Neuronal stem cell (in vitro differentiated cells): ENCODE data around the gene GRM2.
A peak's percentile ranks its signal among the peaks of the same experiment; 100 is the strongest.

Experiments used
- DNase-seq: peaks from one replicate; pipeline ENCODE4 v3.0.0-alpha.2; 2013; ENCODE audit warnings: low spot score
- H2AFZ ChIP-seq: one replicate; pipeline ENCODE4 v1.6.1; 2013; ENCODE audit warnings: mild to moderate bottlenecking, low read length, inconsistent platforms
- H2AK5ac ChIP-seq: 2 replicates; pipeline ENCODE4 v1.6.1; 2013; ENCODE audit warnings: low read depth, mild to moderate bottlenecking, inconsistent platforms, low read length, moderate library complexity, mixed read lengths
- H2BK120ac ChIP-seq: 2 replicates; pipeline ENCODE4 v1.6.1; 2013; ENCODE audit warnings: low read depth, mild to moderate bottlenecking, inconsistent platforms, low read length, moderate library complexity, mixed read lengths
- H2BK12ac ChIP-seq: one replicate; pipeline ENCODE4 v1.6.1; 2013; ENCODE audit warnings: low read length, inconsistent platforms
- H2BK15ac ChIP-seq: 2 replicates; pipeline ENCODE4 v1.6.1; 2013; ENCODE audit warnings: mild to moderate bottlenecking, low read length, inconsistent platforms, mixed read lengths
- H2BK5ac ChIP-seq: one replicate; pipeline ENCODE4 v1.6.1; 2013; ENCODE audit warnings: inconsistent platforms, mild to moderate bottlenecking, low read length, moderate library complexity
- H3K14ac ChIP-seq: one replicate; pipeline ENCODE4 v1.6.1; 2013; ENCODE audit warnings: low read length, inconsistent platforms
- H3K18ac ChIP-seq: 2 replicates; pipeline ENCODE4 v1.6.1; 2013; ENCODE audit warnings: low read length, inconsistent platforms
- H3K23ac ChIP-seq: 2 replicates; pipeline ENCODE4 v1.6.1; 2013; ENCODE audit warnings: low read depth, mild to moderate bottlenecking, mixed read lengths, low read length, inconsistent platforms; ENCODE audit not compliant: poor library complexity
- H3K27ac ChIP-seq: replicated peaks from 3 replicates; pipeline ENCODE4 v1.5.1; 2013; ENCODE audit warnings: low read length, inconsistent platforms
- H3K27me3 ChIP-seq, 3 experiments: 2 replicates each; pipeline ENCODE4 v1.6.1; 2013; ENCODE audit warnings: low read length in 3 of 3, mild to moderate bottlenecking in 2 of 3, inconsistent platforms in 1 of 3, low read depth in 1 of 3, mixed read lengths in 1 of 3, moderate library complexity in 1 of 3; ENCODE audit not compliant: control insufficient read depth in 3 of 3, insufficient read depth in 3 of 3
- H3K36me3 ChIP-seq, 2 donors: replicated peaks in 1 of 2; 2 replicates each; pipeline ENCODE4 v1.6.1; 2013; ENCODE audit warnings: low read length in 2 of 2; ENCODE audit not compliant: control insufficient read depth in 2 of 2, insufficient read depth in 2 of 2
- H3K4ac ChIP-seq: 2 replicates; pipeline ENCODE4 v1.6.1; 2013; ENCODE audit warnings: inconsistent platforms, mild to moderate bottlenecking, low read length, moderate library complexity
- H3K4me1 ChIP-seq, 2 donors: 1 replicate in 1 of 2; 2 replicates in 1 of 2; pipeline ENCODE4 v1.6.1; 2013; ENCODE audit warnings: low read length in 2 of 2, low read depth in 1 of 2; ENCODE audit not compliant: control insufficient read depth in 2 of 2, insufficient read depth in 1 of 2
- H3K4me2 ChIP-seq: one replicate; pipeline ENCODE4 v1.6.1; 2013; ENCODE audit warnings: mild to moderate bottlenecking, low read length, inconsistent platforms; ENCODE audit not compliant: insufficient read depth, poor library complexity, severe bottlenecking
- H3K4me3 ChIP-seq, 2 donors: 2 replicates each; pipeline ENCODE4 v1.5.1; 2013; ENCODE audit warnings: low read length in 2 of 2, mild to moderate bottlenecking in 2 of 2, inconsistent platforms in 1 of 2, moderate library complexity in 1 of 2
- H3K79me1 ChIP-seq: one replicate; pipeline ENCODE4 v1.6.1; 2013; ENCODE audit warnings: low read depth, mild to moderate bottlenecking, inconsistent platforms, low read length, moderate library complexity
- H3K9ac ChIP-seq: one replicate; pipeline ENCODE4 v1.6.1; 2013; ENCODE audit warnings: mild to moderate bottlenecking, low read depth, low read length, inconsistent platforms; ENCODE audit not compliant: poor library complexity
- H3K9me3 ChIP-seq, 2 donors: replicated peaks in 1 of 2; 2 replicates each; pipeline versions ENCODE3 to v1.6.1; 2013; ENCODE audit warnings: low read length in 2 of 2, mild to moderate bottlenecking in 2 of 2, inconsistent platforms in 1 of 2, low read depth in 1 of 2, mixed read lengths in 1 of 2, moderate library complexity in 1 of 2; ENCODE audit not compliant: control insufficient read depth in 2 of 2, insufficient read depth in 1 of 2
- H4K8ac ChIP-seq: one replicate; pipeline ENCODE4 v1.6.1; 2013; ENCODE audit warnings: low read depth, mild to moderate bottlenecking, inconsistent platforms, low read length, moderate library complexity
- H4K91ac ChIP-seq: one replicate; pipeline ENCODE4 v1.6.1; 2013; ENCODE audit warnings: low read length, low read depth, mild to moderate bottlenecking, inconsistent platforms; ENCODE audit not compliant: poor library complexity
- WGBS, 2 donors: extraction: QIAGEN DNeasy Blood & Tissue Kit; methylation state at CpG; one replicate each; pipeline ENCODE4 v1.1.7; 2013; ENCODE audit warnings: missing lambda C conversion rate in 2 of 2, mixed read lengths in 1 of 2; ENCODE audit not compliant: insufficient read length in 2 of 2, insufficient replicate concordance in 1 of 2; ENCODE audit errors: extremely low coverage in 2 of 2; 5-methylcytosine and 5-hydroxymethylcytosine counted together

The GRM2 gene

GRCh38 chr3:51682526-51682925 lies 24.3 kb upstream of the GRM2 start:
- H2BK5ac ChIP-seq: no peak overlapping the region
- no peaks in the 10 kb centered on the region for H3K9me3 ChIP-seq
- H3K79me1 ChIP-seq: no peaks in the 10 kb centered on the region
- no peak overlapping the region for H2BK15ac ChIP-seq
- peaks cover 0 to 20% of the 10 kb centered on the region in 2 donors for H3K36me3 ChIP-seq
- no peaks in the 10 kb centered on the region for H3K27me3 ChIP-seq
- H4K91ac ChIP-seq: no peak overlapping the region
- H3K27ac ChIP-seq: no peak overlapping the region
- no peak overlapping the region for H3K4me2 ChIP-seq
- no peak overlapping the region for H3K23ac ChIP-seq
- no peak overlapping the region for H2BK12ac ChIP-seq
- no peak for DNase-seq
- peaks cover 3 to 5% of the 10 kb centered on the region in 2 donors for H3K4me1 ChIP-seq
- no CpG with 5 or more reads among the region's 7 CpGs for WGBS, 2 donors
- no peak overlapping the region for H3K4ac ChIP-seq
- no peak overlapping the region for H3K9ac ChIP-seq
- no peak overlapping the region for H3K14ac ChIP-seq
- no peak overlapping the region for H3K18ac ChIP-seq
- no peak overlapping the region for H2BK120ac ChIP-seq
- H4K8ac ChIP-seq: no peak overlapping the region
- no peak overlapping the region for H3K4me3 ChIP-seq
- H2AK5ac ChIP-seq: no peak overlapping the region
- H2AFZ ChIP-seq: no peak overlapping the region

GRCh38 chr3:51683566-51683965 lies 23.3 kb upstream of the GRM2 start:
- Histone ChIP-seq H3K4me3 (no peak overlapping the region), H3K36me3 (peaks cover 0 to 25% of the 10 kb centered on the region in 2 donors), H4K91ac (no peak overlapping the region), H3K4me1 (peaks cover 3 to 4% of the 10 kb centered on the region in 2 donors), H3K4me2 (no peak overlapping the region), H2BK12ac (no peak overlapping the region), H2BK5ac (no peak overlapping the region), H3K14ac (no peak overlapping the region), H2BK15ac (no peak overlapping the region), H2BK120ac (no peak overlapping the region), H3K27ac (no peak overlapping the region), H3K9ac (no peak overlapping the region), H3K9me3 (no peaks in the 10 kb centered on the region), H3K23ac (no peak overlapping the region), H2AFZ (no peak overlapping the region), H3K18ac (no peak overlapping the region), H2AK5ac (no peak overlapping the region), H3K4ac (no peak overlapping the region), H3K27me3 (no peaks in the 10 kb centered on the region), H4K8ac (no peak overlapping the region), H3K79me1 (no peaks in the 10 kb centered on the region)
- DNase-seq: no peak
- WGBS, 2 donors: no CpG with 5 or more reads among the region's 2 CpGs

GRCh38 chr3:51684971-51685751 lies 21.7 kb upstream of the GRM2 start:
- Histone ChIP-seq H3K4me1 (peaks cover 3% of the 10 kb centered on the region in 2 donors), H2BK5ac (no peak overlapping the region), H3K14ac (no peak overlapping the region), H4K91ac (no peak overlapping the region), H3K23ac (no peak overlapping the region), H2BK120ac (no peak overlapping the region), H4K8ac (no peak overlapping the region), H2BK15ac (no peak overlapping the region), H3K9me3 (no peaks in the 10 kb centered on the region), H2AK5ac (no peak overlapping the region), H2BK12ac (no peak overlapping the region), H3K9ac (no peak overlapping the region), H3K79me1 (no peaks in the 10 kb centered on the region), H3K27me3 (no peaks in the 10 kb centered on the region), H3K36me3 (peaks cover 0 to 25% of the 10 kb centered on the region in 2 donors), H3K27ac (no peak overlapping the region), H3K18ac (no peak overlapping the region), H3K4me3 (no peak overlapping the region), H3K4me2 (no peak overlapping the region), H2AFZ (no peak overlapping the region), H3K4ac (no peak overlapping the region)
- no peak for DNase-seq
- no CpG with 5 or more reads among the region's 7 CpGs for WGBS, 2 donors

- Histone ChIP-seq H3K4ac (no peak overlapping the region), H3K27ac (no peak overlapping the region), H3K9me3 (no peaks in the 10 kb centered on the region), H3K14ac (no peak overlapping the region), H4K8ac (no peak overlapping the region), H3K79me1 (no peaks in the 10 kb centered on the region), H2BK12ac (no peak overlapping the region), H3K23ac (no peak overlapping the region), H2AFZ (no peak overlapping the region), H3K27me3 (no peaks in the 10 kb centered on the region), H2BK5ac (no peak overlapping the region), H2AK5ac (peak overlapping the region; percentile 15), H2BK120ac (no peak overlapping the region), H3K18ac (no peak overlapping the region), H3K36me3 (peaks cover 0 to 25% of the 10 kb centered on the region in 2 donors), H4K91ac (no peak overlapping the region), H3K9ac (no peak overlapping the region), H3K4me3 (no peak overlapping the region), H3K4me2 (no peak overlapping the region), H2BK15ac (no peak overlapping the region), H3K4me1 (peaks cover 3 to 4% of the 10 kb centered on the region in 2 donors)
- no CpG with 5 or more reads among the region's 4 CpGs for WGBS, 2 donors
- DNase-seq: no peak
These were observed 20.8 kb upstream of the GRM2 start for GRCh38 chr3:51686056-51686455.
